T-helper 1 cell treated with Interleukin-12 subunit alpha and Interleukin-12 subunit beta and Interleukin-4 antibody, amounts not matched to agents 30 ng/mL and 1 ng/mL, for 36 hours (primary cell): ENCODE data around the gene APLNR. TPM values are rescaled to one million over a fixed set of nuclear protein-coding genes. Genes with fewer than 3 reads are reported as not detected.

ENCODE experiments used
- total RNA-seq: library from RNA; stranded (reverse); gene quantifications from 2 replicates; pipeline ENCODE4 v1.2.3, GENCODE V29; 2022

The APLNR gene
- total RNA-seq, 1 donor from 2014 or later, result not detected

Other genes starting within 250 kb of the APLNR start
- not detected in 2 replicates for gene OR5AK2, start 248.3 kb downstream of the APLNR start, total RNA-seq
- gene LRRC55, start 55.3 kb downstream of the APLNR start, total RNA-seq, result not detected in 2 replicates
- gene TNKS1BP1, start 87.7 kb upstream of the APLNR start, total RNA-seq, result 12.4 and 14.1 TPM in 2 replicates
- 152 TPM in 2 replicates for gene SSRP1, start 98.6 kb upstream of the APLNR start, total RNA-seq
- gene P2RX3, start 101.1 kb upstream of the APLNR start, total RNA-seq, result not detected in 2 replicates
- not detected in 2 replicates for gene PRG3, start 143.9 kb upstream of the APLNR start, total RNA-seq
- not detected in 2 replicates for gene PRG2, start 153.4 kb upstream of the APLNR start, total RNA-seq
- 52.6 and 54.2 TPM in 2 replicates for gene SLC43A3, start 189.9 kb upstream of the APLNR start, total RNA-seq
- 0.12 and 0.34 TPM in 2 replicates for gene RTN4RL2, start 223.3 kb upstream of the APLNR start, total RNA-seq